Measurements from ENCODE around the gene FILIP1.
"Not testable (repeated sequence)": the region's sequence is repeated elsewhere in the genome, so short reads cannot be mapped to it uniquely, and the experiment has no call there.

The FILIP1 gene

DNA sequence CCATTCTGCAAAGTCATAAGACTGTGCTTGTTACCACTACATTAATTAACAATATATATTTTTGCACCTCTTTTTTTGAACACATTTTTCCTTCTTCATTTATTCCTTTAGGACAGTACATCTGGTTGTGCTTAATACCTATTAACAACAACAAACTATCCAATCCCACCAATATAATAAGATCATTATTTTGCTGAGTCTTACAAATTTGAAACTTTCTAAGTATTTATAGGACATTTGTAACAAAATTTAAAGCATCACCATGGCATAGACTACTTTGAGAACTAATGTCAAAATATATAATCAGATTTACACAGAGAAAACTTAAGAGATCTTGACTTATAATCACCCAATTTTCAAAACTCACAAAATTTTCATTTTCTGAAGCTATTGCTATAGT lies 47.9 kb downstream of the FILIP1 start:
- no peak for DNase-seq
- peaks cover 3% of the 10 kb centered on the region for H3K27me3 Mint-ChIP-seq (ENCODE audit: low read depth, poor library complexity)
- H3K4me3 Mint-ChIP-seq: no peak overlapping the region
- H3K27ac Mint-ChIP-seq: no peak overlapping the region
- H3K36me3 Mint-ChIP-seq (ENCODE audit: low read depth): no peaks in the 10 kb centered on the region
- H3K9me3 Mint-ChIP-seq: peaks cover 5% of the 10 kb centered on the region
- TF ChIP-seq, protein P1, sequence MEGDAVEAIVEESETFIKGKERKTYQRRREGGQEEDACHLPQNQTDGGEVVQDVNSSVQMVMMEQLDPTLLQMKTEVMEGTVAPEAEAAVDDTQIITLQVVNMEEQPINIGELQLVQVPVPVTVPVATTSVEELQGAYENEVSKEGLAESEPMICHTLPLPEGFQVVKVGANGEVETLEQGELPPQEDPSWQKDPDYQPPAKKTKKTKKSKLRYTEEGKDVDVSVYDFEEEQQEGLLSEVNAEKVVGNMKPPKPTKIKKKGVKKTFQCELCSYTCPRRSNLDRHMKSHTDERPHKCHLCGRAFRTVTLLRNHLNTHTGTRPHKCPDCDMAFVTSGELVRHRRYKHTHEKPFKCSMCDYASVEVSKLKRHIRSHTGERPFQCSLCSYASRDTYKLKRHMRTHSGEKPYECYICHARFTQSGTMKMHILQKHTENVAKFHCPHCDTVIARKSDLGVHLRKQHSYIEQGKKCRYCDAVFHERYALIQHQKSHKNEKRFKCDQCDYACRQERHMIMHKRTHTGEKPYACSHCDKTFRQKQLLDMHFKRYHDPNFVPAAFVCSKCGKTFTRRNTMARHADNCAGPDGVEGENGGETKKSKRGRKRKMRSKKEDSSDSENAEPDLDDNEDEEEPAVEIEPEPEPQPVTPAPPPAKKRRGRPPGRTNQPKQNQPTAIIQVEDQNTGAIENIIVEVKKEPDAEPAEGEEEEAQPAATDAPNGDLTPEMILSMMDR (IDR thresholded peaks at IDR 0.05): no peak
- H3K4me1 Mint-ChIP-seq: no peaks in the 10 kb centered on the region

DNA sequence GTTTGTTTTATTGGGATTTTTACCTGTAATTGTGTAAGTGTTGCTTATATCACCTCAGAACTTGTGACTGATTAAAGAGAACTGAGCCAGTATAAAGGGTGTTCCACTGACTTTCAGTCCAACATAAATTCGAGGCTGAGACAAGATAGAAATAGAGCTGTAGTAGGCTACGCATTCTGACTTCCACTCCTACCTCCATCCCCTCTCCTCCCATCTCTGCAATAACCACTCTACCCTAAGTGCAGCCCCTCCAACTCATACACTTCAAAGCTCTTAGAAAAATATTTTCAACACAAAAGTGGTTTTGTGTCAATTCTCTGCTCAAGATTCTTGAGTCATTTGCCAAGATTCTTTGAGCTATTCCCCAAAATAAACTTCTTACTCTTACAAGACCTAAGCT lies 48.7 kb downstream of the FILIP1 start:
- no peaks in the 10 kb centered on the region for H3K4me1 Mint-ChIP-seq
- no peak overlapping the region for H3K27ac Mint-ChIP-seq
- H3K36me3 Mint-ChIP-seq (ENCODE audit: low read depth): no peaks in the 10 kb centered on the region
- H3K4me3 Mint-ChIP-seq: no peak overlapping the region
- no peak for DNase-seq
- TF ChIP-seq, protein P1 (IDR thresholded peaks at IDR 0.05): no peak
- H3K27me3 Mint-ChIP-seq (ENCODE audit: low read depth, poor library complexity): peaks cover 3% of the 10 kb centered on the region
- H3K9me3 Mint-ChIP-seq: peaks cover 13% of the 10 kb centered on the region

DNA sequence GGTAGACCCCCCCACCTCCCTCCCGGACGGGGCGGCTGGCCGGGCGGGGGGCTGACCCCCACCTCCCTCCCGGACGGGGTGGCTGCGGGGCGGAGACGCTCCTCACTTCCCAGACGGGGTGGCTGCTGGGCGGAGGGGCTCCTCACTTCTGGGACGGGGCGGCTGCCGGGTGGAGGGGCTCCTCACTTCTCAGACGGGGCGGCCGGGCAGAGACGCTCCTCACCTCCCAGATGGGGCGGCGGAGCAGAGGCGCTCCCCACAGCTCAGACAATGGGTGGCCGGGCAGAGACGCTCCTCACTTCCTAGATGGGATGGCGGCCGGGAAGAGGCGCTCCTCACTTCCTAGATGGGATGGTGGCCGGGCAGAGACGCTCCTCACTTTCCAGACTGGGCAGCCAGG lies 51.7 kb downstream of the FILIP1 start:
- not testable (repeated sequence) for DNase-seq; H3K4me1 Mint-ChIP-seq; H3K27me3 Mint-ChIP-seq (ENCODE audit: low read depth, poor library complexity); H3K4me3 Mint-ChIP-seq; H3K36me3 Mint-ChIP-seq (ENCODE audit: low read depth); H3K27ac Mint-ChIP-seq
- peaks cover 13% of the 10 kb centered on the region for H3K9me3 Mint-ChIP-seq

DNA sequence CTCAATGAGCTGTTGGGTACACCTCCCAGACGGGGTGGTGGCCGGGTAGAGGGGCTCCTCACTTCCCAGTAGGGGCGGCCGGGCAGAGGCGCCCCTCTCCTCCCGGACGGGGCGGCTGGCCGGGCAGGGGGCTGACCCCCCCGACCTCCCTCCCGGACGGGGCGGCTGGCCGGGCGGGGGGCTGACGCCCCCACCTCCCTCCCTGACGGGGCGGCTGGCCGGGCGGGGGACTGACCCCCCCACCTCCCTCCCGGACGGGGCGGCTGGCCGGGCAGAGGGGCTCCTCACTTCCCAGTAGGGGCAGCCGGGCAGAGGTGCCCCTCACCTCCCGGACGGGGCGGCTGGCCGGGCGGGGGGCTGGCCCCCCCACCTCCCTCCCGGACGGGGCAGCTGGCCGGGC lies 52.1 kb downstream of the FILIP1 start:
- H3K36me3 Mint-ChIP-seq (ENCODE audit: low read depth); H3K4me3 Mint-ChIP-seq; H3K4me1 Mint-ChIP-seq; H3K27ac Mint-ChIP-seq; DNase-seq; H3K27me3 Mint-ChIP-seq (ENCODE audit: low read depth, poor library complexity): not testable (repeated sequence)
- H3K9me3 Mint-ChIP-seq: peaks cover 13% of the 10 kb centered on the region

DNA sequence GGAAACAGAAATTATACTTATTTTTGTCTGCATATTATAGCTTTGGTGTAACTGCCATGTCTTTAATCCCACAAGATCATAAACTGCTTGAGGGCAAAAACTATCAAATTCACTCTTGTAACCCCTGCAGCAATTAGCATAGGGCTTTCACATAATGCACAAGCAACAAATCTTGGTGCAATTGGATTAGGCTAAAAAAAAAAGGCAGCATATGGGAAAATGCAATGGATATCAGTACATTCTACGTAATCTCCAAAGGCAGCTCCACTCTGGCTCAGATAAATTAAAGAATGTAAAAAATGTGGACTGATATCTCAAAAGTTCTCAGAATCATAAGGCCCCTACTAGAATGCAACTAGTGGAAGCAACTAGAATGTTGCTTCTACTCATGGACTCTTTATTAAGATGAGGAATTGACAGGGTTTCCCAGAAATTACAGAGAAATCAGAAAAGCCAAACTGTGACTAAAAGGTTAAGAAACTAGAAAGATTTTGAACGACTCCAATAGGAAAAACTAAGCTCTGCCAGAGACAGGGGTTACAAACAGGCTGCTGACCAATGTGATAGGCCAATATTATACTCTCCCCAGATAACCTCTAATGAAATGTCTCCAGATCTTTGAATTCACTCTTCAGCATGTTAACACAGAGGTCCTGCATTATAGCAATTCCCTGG lies 55.0 kb downstream of the FILIP1 start:
- Mint-ChIP-seq H3K27me3 (ENCODE audit: low read depth, poor library complexity) (no peaks in the 10 kb centered on the region), H3K27ac (no peak overlapping the region), H3K36me3 (ENCODE audit: low read depth) (no peaks in the 10 kb centered on the region), H3K4me3 (no peak overlapping the region), H3K4me1 (no peaks in the 10 kb centered on the region), H3K9me3 (peaks cover 13% of the 10 kb centered on the region)
- TF ChIP-seq, protein P1 (IDR thresholded peaks at IDR 0.05): no peak
- no peak for DNase-seq

DNA sequence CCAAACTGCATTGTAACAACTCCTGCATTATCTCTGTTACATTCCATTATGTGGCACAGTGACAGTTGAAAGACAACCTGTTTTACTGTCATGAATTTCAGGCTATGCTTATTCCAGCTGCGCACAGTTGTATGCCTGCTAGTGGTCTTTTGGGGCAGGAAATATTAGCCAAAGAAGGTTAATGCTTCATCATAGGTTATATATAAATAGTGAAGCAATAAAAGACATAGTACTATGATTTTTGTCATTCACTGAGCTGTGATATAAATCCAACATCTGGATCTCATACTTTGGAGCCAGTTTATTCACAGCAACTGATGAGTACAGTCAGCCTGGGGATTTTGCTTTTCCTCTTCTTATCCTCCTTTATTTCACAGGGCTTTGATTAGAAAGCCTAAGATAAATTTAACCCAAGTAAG lies 55.6 kb downstream of the FILIP1 start:
- no peak overlapping the region for H3K4me3 Mint-ChIP-seq
- peaks cover 13% of the 10 kb centered on the region for H3K9me3 Mint-ChIP-seq
- TF ChIP-seq, protein P1 (IDR thresholded peaks at IDR 0.05): no peak
- H3K36me3 Mint-ChIP-seq (ENCODE audit: low read depth): no peaks in the 10 kb centered on the region
- no peak overlapping the region for H3K27ac Mint-ChIP-seq
- H3K4me1 Mint-ChIP-seq: no peaks in the 10 kb centered on the region
- no peaks in the 10 kb centered on the region for H3K27me3 Mint-ChIP-seq (ENCODE audit: low read depth, poor library complexity)
- no peak for DNase-seq

DNA sequence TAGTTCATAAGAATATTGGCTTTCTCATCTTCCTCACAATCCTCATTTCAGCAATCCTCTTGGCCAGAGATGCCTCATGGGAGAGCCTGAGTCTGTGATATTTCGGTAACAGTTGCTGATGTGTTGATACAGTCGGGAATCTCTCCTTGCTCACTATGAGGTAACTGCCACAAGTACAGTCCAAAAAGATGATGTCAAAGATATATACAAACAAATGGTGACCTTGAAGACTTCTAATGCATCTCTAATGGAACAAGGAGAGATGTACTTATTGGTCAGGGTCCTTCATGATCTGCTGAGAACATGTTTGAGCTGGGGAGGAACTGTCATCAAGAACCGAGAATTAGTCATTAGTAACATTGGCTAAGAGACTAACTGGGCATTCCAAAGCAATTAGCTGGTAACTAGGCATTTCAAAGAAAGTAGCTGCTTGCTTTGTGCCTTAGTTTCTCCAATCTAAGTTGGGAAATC lies 56.1 kb downstream of the FILIP1 start:
- Mint-ChIP-seq H3K4me1 (no peaks in the 10 kb centered on the region), H3K27me3 (ENCODE audit: low read depth, poor library complexity) (no peaks in the 10 kb centered on the region), H3K9me3 (peaks cover 9% of the 10 kb centered on the region), H3K36me3 (ENCODE audit: low read depth) (no peaks in the 10 kb centered on the region), H3K4me3 (no peak overlapping the region), H3K27ac (no peak overlapping the region)
- TF ChIP-seq, protein P1 (IDR thresholded peaks at IDR 0.05): no peak
- no peak for DNase-seq

Measured in nephron progenitor cell (in vitro differentiated cells).